PC-3 (cell line): ENCODE measurements around the gene ZKSCAN2.

ENCODE experiments used
- EZH2 ChIP-seq: fragments of 300-600 bp; sonication (generic); IDR thresholded peaks from one replicate; pipeline ENCODE4 v1.6.1; 2017; ENCODE audit warnings: antibody characterized with exemption, mild to moderate bottlenecking, low read length; ENCODE audit not compliant: unreplicated experiment
- EZH2phosphoT487 ChIP-seq: fragments of 300-600 bp; sonication (generic); IDR thresholded peaks from 2 replicates; pipeline ENCODE4 v1.6.1; 2018; ENCODE audit warnings: mild to moderate bottlenecking, antibody characterized with exemption, low read length, borderline replicate concordance
- TF ChIP-seq, protein P1 (sequence below): fragments of 300-600 bp; sonication (generic); conservative IDR thresholded peaks from 2 replicates; pipeline ENCODE4 v1.5.1; 2017; ENCODE audit warnings: antibody characterized with exemption, low read depth, mild to moderate bottlenecking, low read length

DNA sequence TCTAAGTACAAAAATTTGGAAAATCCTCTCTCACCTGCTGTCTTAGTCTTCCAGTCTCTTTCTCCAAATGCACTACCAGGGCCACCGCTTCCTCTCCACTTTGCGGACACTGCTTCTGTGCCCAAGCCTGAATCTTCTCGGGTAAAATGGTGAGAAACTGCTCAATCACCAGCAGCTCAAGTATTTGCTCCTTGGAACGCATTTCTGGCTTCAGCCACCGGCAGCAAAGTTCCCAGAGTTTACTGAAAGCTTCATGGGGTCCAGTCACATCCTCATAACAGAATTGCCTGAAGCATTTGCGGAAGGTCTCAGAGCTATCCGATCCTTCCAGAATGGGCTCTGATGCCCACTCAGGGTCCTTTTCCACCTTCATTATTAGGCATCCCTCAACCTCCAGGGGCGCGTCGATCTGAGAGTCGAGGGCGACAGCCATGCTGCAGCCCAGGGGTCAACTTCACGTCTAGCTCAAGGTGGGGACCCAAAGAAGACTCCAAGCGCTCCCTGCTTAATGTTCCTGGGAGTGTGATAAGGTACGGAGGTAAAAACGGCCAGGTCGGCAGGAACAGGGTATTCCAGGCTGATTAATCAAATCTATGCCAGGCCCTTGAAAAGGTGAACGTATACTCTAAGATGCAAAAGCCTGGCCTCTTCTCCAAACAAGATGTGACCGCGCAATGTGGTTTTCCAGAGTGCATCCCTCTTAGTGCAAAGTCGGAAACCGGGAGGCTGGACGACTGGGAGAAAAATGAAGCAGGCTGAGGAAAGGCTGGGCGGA, 763 bp downstream of the ZKSCAN2 start:
- TF ChIP-seq, protein P1, sequence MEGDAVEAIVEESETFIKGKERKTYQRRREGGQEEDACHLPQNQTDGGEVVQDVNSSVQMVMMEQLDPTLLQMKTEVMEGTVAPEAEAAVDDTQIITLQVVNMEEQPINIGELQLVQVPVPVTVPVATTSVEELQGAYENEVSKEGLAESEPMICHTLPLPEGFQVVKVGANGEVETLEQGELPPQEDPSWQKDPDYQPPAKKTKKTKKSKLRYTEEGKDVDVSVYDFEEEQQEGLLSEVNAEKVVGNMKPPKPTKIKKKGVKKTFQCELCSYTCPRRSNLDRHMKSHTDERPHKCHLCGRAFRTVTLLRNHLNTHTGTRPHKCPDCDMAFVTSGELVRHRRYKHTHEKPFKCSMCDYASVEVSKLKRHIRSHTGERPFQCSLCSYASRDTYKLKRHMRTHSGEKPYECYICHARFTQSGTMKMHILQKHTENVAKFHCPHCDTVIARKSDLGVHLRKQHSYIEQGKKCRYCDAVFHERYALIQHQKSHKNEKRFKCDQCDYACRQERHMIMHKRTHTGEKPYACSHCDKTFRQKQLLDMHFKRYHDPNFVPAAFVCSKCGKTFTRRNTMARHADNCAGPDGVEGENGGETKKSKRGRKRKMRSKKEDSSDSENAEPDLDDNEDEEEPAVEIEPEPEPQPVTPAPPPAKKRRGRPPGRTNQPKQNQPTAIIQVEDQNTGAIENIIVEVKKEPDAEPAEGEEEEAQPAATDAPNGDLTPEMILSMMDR = no peak
- no peak for TF ChIP-seq EZH2phosphoT487
- no peak for TF ChIP-seq EZH2
